ENCODE measurements around the gene CLEC10A.

CLEC10A gene

DNA sequence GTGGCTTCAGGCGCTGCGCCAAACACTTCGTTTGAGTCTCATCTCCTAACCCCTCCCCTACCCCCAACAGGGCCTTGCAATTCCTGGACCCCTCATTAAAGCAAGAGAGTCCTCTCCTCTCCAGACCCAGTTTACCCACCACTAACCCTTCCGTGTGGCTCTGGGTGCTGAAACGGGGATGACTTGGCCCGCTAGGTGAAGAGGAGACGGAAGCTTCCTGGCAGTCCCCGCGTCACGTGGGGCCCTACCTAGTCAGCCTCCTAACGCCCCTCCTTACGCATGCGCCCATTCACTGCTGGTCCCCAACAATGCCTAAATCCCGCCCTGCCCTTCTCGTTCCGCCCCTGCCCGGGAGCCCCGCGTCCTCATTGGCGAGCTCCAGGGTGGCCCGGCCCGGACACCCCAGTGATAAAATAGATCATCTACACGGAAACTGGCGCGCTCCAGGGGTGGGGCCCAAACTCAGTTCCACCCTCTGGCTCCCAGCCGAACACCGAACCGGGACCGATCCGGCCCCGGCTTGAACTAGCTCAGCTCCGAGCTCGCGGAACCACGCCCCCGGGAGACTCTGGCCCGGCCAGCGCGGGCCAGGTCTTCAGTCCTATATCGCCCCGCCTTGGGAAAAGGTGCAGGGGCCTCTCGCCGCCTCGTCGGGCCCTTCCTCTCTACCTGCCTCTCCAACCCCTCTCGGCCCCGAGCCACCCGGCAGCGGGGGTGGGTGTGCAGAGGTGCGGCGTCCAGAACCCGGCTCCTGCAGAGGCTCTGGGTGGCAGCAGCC is 44.3 kb downstream of the CLEC10A start, which contains the start of gene SLC16A13 (continued):
- TF ChIP-seq, protein P1, sequence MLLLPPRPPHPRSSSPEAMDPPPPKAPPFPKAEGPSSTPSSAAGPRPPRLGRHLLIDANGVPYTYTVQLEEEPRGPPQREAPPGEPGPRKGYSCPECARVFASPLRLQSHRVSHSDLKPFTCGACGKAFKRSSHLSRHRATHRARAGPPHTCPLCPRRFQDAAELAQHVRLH (tag by site-specific recombination; IDR thresholded peaks at IDR 0.05) = peak; percentile 55; the same call in 1 of the 2 replicates
- TF ChIP-seq GLIS1 (tag by site-specific recombination; IDR thresholded peaks at IDR 0.05) (peak; percentile 73), ZNF76 (tag by site-specific recombination; IDR thresholded peaks at IDR 0.05; ENCODE audit: borderline replicate concordance, low read depth) (peak; percentile 53; the same call in 1 of the 2 replicates), ZEB2 (tag by site-specific recombination; IDR thresholded peaks at IDR 0.05) (peak; percentile 64), ZNF660 (tag by site-specific recombination; IDR thresholded peaks at IDR 0.05) (peak; percentile 29; the same call in 1 of the 2 replicates), ZNF843 (tag by site-specific recombination; IDR thresholded peaks at IDR 0.05) (no peak), SCRT2 (tag by site-specific recombination; IDR thresholded peaks at IDR 0.05) (no peak), ZNF791 (tag by site-specific recombination; IDR thresholded peaks at IDR 0.05) (no peak), ZBTB48 (tag by site-specific recombination; IDR thresholded peaks at IDR 0.05) (peak; percentile 87), ZNF10 (tag by site-specific recombination; IDR thresholded peaks at IDR 0.05) (peak; percentile 74), TRIM28 (IDR thresholded peaks at IDR 0.05; ENCODE audit: borderline replicate concordance, low read length) (no peak), ZSCAN30 (tag by site-specific recombination; IDR thresholded peaks at IDR 0.05) (peak; percentile 47; the same call in 1 of the 2 replicates), ZNF561 (tag by site-specific recombination; IDR thresholded peaks at IDR 0.05; ENCODE audit: borderline replicate concordance) (peak; percentile 43; the same call in 1 of the 2 replicates), KLF1 (tag by site-specific recombination; IDR thresholded peaks at IDR 0.05) (peak; percentile 66), ZNF664 (tag by site-specific recombination; IDR thresholded peaks at IDR 0.05) (no peak), GLI4 (tag by site-specific recombination; IDR thresholded peaks at IDR 0.05) (no peak), ZNF24 (tag by site-specific recombination; IDR thresholded peaks at IDR 0.05) (peak; percentile 36; the same call in 1 of the 2 replicates)
- TF ChIP-seq, protein P2, sequence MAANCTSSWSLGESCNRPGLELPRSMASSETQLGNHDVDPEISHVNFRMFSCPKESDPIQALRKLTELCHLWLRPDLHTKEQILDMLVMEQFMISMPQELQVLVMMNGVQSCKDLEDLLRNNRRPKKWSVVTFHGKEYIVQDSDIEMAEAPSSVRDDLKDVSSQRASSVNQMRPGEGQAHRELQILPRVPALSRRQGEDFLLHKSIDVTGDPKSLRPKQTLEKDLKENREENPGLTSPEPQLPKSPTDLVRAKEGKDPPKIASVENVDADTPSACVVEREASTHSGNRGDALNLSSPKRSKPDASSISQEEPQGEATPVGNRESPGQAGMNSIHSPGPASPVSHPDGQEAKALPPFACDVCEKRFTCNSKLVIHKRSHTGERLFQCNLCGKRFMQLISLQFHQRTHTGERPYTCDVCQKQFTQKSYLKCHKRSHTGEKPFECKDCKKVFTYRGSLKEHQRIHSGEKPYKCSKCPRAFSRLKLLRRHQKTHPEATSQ (tag by site-specific recombination; IDR thresholded peaks at IDR 0.05) = no peak
- TF ChIP-seq, protein P3, sequence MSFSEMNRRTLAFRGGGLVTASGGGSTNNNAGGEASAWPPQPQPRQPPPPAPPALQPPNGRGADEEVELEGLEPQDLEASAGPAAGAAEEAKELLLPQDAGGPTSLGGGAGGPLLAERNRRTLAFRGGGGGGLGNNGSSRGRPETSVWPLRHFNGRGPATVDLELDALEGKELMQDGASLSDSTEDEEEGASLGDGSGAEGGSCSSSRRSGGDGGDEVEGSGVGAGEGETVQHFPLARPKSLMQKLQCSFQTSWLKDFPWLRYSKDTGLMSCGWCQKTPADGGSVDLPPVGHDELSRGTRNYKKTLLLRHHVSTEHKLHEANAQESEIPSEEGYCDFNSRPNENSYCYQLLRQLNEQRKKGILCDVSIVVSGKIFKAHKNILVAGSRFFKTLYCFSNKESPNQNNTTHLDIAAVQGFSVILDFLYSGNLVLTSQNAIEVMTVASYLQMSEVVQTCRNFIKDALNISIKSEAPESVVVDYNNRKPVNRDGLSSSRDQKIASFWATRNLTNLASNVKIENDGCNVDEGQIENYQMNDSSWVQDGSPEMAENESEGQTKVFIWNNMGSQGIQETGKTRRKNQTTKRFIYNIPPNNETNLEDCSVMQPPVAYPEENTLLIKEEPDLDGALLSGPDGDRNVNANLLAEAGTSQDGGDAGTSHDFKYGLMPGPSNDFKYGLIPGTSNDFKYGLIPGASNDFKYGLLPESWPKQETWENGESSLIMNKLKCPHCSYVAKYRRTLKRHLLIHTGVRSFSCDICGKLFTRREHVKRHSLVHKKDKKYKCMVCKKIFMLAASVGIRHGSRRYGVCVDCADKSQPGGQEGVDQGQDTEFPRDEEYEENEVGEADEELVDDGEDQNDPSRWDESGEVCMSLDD (tag by site-specific recombination; IDR thresholded peaks at IDR 0.05) = peak; percentile 76
- TF ChIP-seq, protein P4, sequence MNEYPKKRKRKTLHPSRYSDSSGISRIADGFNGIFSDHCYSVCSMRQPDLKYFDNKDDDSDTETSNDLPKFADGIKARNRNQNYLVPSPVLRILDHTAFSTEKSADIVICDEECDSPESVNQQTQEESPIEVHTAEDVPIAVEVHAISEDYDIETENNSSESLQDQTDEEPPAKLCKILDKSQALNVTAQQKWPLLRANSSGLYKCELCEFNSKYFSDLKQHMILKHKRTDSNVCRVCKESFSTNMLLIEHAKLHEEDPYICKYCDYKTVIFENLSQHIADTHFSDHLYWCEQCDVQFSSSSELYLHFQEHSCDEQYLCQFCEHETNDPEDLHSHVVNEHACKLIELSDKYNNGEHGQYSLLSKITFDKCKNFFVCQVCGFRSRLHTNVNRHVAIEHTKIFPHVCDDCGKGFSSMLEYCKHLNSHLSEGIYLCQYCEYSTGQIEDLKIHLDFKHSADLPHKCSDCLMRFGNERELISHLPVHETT (tag by site-specific recombination; IDR thresholded peaks at IDR 0.05) = 0 out of 2 replicates have a peak, but pooled peaks have one; percentile 15
- TF ChIP-seq, protein P5, sequence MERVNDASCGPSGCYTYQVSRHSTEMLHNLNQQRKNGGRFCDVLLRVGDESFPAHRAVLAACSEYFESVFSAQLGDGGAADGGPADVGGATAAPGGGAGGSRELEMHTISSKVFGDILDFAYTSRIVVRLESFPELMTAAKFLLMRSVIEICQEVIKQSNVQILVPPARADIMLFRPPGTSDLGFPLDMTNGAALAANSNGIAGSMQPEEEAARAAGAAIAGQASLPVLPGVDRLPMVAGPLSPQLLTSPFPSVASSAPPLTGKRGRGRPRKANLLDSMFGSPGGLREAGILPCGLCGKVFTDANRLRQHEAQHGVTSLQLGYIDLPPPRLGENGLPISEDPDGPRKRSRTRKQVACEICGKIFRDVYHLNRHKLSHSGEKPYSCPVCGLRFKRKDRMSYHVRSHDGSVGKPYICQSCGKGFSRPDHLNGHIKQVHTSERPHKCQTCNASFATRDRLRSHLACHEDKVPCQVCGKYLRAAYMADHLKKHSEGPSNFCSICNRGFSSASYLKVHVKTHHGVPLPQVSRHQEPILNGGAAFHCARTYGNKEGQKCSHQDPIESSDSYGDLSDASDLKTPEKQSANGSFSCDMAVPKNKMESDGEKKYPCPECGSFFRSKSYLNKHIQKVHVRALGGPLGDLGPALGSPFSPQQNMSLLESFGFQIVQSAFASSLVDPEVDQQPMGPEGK (tag by site-specific recombination; IDR thresholded peaks at IDR 0.05) = peak; percentile 92

All from HEK293 (cell line).